ENCODE measurements around the gene DHDH.
"Not testable (repeated sequence)": the region's sequence is repeated elsewhere in the genome, so short reads cannot be mapped to it uniquely, and the experiment has no call there.

DHDH gene

GRCh38 chr19:48921721-48922500 lies 11.6 kb upstream of the DHDH start:
- peaks cover 61% of the 10 kb centered on the region for H3K36me3 ChIP-seq
- no peak overlapping the region for H3K27ac ChIP-seq
- no peak overlapping the region for H3K4me3 ChIP-seq (ENCODE audit: low read depth in 1 of 2, low read length in 1 of 2)
- no peak for TF ChIP-seq CTCF (IDR thresholded peaks at IDR 0.05)
- no peaks in the 10 kb centered on the region for H3K9me3 ChIP-seq
- H3K4me1 ChIP-seq (ENCODE audit: control insufficient read depth in 1 of 2, insufficient read depth in 1 of 2, low read depth in 1 of 2, low read length in 1 of 2) = no peaks in the 10 kb centered on the region
- H3K27me3 ChIP-seq = no peaks in the 10 kb centered on the region

GRCh38 chr19:48922548-48923490 lies 10.7 kb upstream of the DHDH start:
- no peak overlapping the region for H3K4me3 ChIP-seq (ENCODE audit: low read depth in 1 of 2, low read length in 1 of 2)
- no peak for TF ChIP-seq CTCF (IDR thresholded peaks at IDR 0.05)
- no peaks in the 10 kb centered on the region for H3K4me1 ChIP-seq (ENCODE audit: control insufficient read depth in 1 of 2, insufficient read depth in 1 of 2, low read depth in 1 of 2, low read length in 1 of 2)
- no peak overlapping the region for H3K27ac ChIP-seq
- peaks cover 55% of the 10 kb centered on the region for H3K36me3 ChIP-seq
- no peaks in the 10 kb centered on the region for H3K9me3 ChIP-seq
- H3K27me3 ChIP-seq = no peaks in the 10 kb centered on the region

GRCh38 chr19:48925240-48925843 lies 8.2 kb upstream of the DHDH start:
- no peak overlapping the region for H3K4me3 ChIP-seq (ENCODE audit: low read depth in 1 of 2, low read length in 1 of 2)
- H3K27ac ChIP-seq = no peak overlapping the region
- H3K36me3 ChIP-seq = peaks cover 34% of the 10 kb centered on the region
- H3K27me3 ChIP-seq = no peaks in the 10 kb centered on the region
- H3K9me3 ChIP-seq = no peaks in the 10 kb centered on the region
- no peak for TF ChIP-seq CTCF (IDR thresholded peaks at IDR 0.05)
- no peaks in the 10 kb centered on the region for H3K4me1 ChIP-seq (ENCODE audit: control insufficient read depth in 1 of 2, insufficient read depth in 1 of 2, low read depth in 1 of 2, low read length in 1 of 2)

- peaks cover 28% of the 10 kb centered on the region for H3K36me3 ChIP-seq
- not testable (repeated sequence) for H3K27me3 ChIP-seq; H3K4me1 ChIP-seq (ENCODE audit: control insufficient read depth in 1 of 2, insufficient read depth in 1 of 2, low read depth in 1 of 2, low read length in 1 of 2); H3K9me3 ChIP-seq; H3K27ac ChIP-seq; H3K4me3 ChIP-seq (ENCODE audit: low read depth in 1 of 2, low read length in 1 of 2)
These were observed 7.6 kb upstream of the DHDH start for GRCh38 chr19:48925890-48926289.

GRCh38 chr19:48926909-48927308 lies 6.6 kb upstream of the DHDH start:
- Histone ChIP-seq H3K27me3 (peaks cover 9% of the 10 kb centered on the region), H3K27ac (no peak overlapping the region), H3K4me3 (ENCODE audit: low read depth in 1 of 2, low read length in 1 of 2) (no peak overlapping the region), H3K4me1 (ENCODE audit: control insufficient read depth in 1 of 2, insufficient read depth in 1 of 2, low read depth in 1 of 2, low read length in 1 of 2) (no peaks in the 10 kb centered on the region), H3K9me3 (no peaks in the 10 kb centered on the region), H3K36me3 (peaks cover 18% of the 10 kb centered on the region)
- no peak for TF ChIP-seq CTCF (IDR thresholded peaks at IDR 0.05)

- not testable (repeated sequence) for H3K4me3 ChIP-seq (ENCODE audit: low read depth in 1 of 2, low read length in 1 of 2); H3K4me1 ChIP-seq (ENCODE audit: control insufficient read depth in 1 of 2, insufficient read depth in 1 of 2, low read depth in 1 of 2, low read length in 1 of 2); H3K9me3 ChIP-seq; H3K27ac ChIP-seq
- Histone ChIP-seq H3K36me3 (peaks cover 10% of the 10 kb centered on the region), H3K27me3 (peaks cover 17% of the 10 kb centered on the region)
These were observed 5.8 kb upstream of the DHDH start for GRCh38 chr19:48927692-48928091.
